HG02852 (cell line): Measurements from ENCODE around the gene ZNF425.
"Not testable (repeated sequence)": the region's sequence is repeated elsewhere in the genome, so short reads cannot be mapped to it uniquely, and the experiment has no call there.

Source experiments
- ATAC-seq: cut with Tn5 transposase; IDR thresholded peaks from one replicate; pipeline ENCODE4 v1.9.1; 2021; ENCODE audit warnings: mild to moderate bottlenecking, moderate library complexity; ENCODE audit not compliant: unreplicated experiment

ZNF425 gene

DNA sequence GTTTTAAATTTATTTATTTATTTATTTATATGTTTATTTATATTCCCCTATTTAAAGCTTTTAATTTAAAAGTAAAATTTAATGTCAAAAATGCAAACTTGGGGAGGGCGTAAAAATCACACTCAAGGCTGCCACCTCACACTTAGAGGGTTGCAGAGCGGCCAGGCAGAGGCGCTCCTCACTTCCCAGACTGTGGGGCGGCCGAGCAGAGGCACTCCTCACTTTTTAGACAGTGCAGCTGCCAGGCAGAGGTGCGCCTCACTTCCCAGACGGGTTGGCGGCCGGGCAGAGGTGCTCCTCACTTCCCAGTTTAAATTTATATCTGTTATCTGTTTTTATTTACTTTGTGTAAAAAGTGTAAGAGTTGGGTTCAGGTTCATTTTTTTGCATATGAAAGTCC, 10.0 kb upstream of the ZNF425 start:
- no peak for ATAC-seq

- ATAC-seq: no peak
Measured at GRCh38 chr7:149133028-149133710, 7.0 kb upstream of the ZNF425 start.

GRCh38 chr7:149130572-149131198, 4.6 kb upstream of the ZNF425 start:
- no peak for ATAC-seq

- peak; percentile 42 for ATAC-seq
Measured at GRCh38 chr7:149126662-149127266, 640 bp upstream of the ZNF425 start.

GRCh38 chr7:149125189-149125862, 798 bp downstream of the ZNF425 start:
- ATAC-seq: no peak

DNA sequence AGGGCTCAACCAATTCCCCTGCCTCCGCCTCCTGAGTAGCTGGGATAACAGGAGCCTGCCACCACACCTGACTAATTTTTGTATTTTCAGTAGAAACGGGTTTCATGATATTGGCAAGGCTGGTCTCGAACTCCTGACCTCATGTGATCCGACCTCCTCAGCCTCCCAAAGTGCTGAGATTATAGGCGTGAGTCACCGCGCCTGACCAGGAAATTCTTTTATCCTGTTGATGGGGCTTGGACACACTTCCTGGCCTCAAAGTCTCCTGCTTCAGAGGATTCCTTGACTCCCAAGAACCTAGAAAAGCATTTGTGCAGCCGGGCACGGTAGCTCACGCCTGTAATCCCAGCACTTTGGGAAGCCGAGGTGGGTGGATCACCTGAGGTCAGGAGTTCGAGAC, 16.2 kb downstream of the ZNF425 start:
- ATAC-seq: no peak

DNA sequence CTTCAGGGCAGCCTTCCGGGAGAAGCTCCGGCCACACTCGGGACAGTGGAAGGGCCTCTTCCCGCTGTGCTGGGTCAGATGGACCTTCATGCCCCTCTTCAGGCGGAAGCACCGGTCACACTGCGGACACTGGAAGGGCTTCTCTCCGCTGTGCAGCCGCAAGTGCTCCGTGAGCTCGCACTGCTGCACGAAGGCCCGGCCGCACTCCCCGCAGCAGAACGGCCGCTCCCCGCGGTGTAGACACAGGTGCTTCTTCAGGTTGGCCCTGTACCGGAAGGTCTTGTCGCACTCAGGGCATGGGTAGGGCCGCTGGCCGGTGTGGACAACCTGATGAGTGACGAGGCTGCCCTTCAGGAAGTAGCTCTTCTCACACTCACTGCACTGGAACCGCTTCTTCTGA, 21.4 kb downstream of the ZNF425 start:
- no peak for ATAC-seq

- ATAC-seq: no peak
Measured at GRCh38 chr7:149104214-149104613, 21.9 kb downstream of the ZNF425 start.

DNA sequence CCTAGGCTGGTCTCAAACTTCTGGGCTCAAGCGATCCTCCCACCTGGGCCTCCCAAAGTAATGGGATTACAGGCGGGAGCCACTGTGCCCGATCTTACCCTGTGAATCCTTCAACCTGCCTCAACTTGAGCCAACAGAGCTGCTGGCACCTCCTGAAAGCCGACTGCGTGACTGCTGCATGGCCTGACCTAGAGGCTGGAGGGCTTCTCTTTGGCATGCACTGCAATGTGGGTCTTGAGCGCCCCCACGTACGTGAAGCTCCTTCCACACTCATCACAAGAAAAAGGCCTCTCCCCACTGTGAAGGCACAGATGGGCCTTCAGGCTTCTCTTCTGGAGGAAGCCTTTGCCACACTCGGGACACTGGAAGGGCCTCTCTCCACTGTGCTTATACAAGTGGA, 22.7 kb downstream of the ZNF425 start:
- ATAC-seq: no peak

DNA sequence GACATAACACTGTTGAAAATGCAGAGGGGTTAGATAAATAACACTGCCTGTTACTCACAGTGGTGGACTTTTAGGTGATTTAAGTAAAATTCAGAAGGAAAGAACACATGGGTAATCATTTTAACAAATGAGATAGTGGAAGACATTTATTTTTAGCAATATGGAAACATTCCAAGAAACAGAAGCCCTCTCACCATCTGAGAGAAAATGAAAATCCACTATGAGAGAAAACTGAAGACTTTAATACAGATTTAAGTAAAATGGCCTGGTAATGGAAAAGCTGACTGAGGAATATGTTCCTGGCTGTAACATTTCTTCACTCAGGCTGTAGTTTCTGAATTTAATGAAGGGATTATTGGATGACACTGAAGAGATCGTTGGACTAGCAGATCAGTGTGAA, 23.5 kb downstream of the ZNF425 start:
- ATAC-seq: no peak

DNA sequence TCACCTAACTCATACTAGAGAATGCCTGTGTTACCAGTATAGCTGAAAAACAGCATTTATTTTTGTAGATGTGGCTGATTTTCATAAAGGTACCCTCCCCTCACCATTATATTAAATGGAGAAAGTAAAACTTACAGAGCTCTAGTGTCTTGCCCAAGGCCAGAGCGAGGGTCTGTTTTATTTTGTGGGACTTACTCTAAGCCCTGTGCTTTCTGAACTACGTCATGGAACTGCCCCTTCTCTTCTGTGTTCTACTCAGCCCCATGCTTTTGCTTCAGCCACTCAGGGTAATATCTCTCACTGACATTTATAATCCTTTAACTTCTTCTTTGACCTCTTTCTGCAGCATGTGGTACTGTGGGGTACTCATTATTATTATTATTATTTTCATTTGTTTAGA, 25.3 kb downstream of the ZNF425 start:
- no peak for ATAC-seq

- ATAC-seq: no peak
Measured at GRCh38 chr7:149099058-149099457, 27.1 kb downstream of the ZNF425 start.

- ATAC-seq: no peak
Measured at GRCh38 chr7:149097088-149097487, 29.0 kb downstream of the ZNF425 start.

DNA sequence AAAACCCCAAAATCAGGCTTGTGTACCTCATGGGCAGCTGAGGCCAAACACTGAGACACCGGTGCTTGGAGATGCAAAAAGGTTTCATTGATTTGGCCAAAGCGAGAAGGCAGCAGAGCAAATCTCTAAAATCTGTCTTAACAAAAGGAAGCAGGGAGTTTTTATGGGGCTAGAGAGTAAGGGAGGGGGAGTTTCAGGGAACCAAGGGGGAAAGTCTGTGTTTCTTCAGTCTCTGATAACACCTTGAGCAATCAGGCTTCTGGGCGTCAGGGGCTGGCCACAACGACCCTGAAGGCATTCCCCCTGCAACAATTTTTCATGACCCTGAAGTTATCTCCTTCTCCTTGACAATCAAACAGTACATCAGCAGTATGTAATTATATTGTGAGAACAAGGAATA, 32.9 kb downstream of the ZNF425 start:
- ATAC-seq: no peak

DNA sequence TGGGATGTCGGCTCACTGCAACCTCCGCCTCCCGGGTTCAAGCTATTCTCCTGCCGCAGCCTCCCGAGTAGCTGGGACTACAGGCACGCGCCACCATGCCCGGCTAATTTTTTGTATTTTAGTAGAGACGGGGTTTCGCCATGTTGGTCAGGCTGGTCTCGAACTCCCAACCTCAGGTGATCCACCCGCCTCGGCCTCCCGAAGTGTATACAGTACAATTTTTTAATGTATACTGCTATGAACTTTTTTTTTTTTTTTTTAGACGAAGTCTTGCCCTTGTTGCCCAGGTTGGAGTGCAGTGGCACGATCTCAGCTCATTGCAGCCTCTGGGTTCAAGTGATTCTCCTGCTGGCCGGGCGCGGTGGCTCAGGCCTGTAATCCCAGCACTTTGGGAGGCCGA, 33.9 kb downstream of the ZNF425 start:
- not testable (repeated sequence) for ATAC-seq

- peak; percentile 76 for ATAC-seq
Measured at GRCh38 chr7:149090397-149091195, 35.5 kb downstream of the ZNF425 start, which contains the start of gene ZNF786. Gene ZNF786 (minus strand): TSS chr7:149090718. CDS start chr7:149090640, 78 bp downstream.

GRCh38 chr7:149087376-149087775, 38.7 kb downstream of the ZNF425 start:
- no peak for ATAC-seq

DNA sequence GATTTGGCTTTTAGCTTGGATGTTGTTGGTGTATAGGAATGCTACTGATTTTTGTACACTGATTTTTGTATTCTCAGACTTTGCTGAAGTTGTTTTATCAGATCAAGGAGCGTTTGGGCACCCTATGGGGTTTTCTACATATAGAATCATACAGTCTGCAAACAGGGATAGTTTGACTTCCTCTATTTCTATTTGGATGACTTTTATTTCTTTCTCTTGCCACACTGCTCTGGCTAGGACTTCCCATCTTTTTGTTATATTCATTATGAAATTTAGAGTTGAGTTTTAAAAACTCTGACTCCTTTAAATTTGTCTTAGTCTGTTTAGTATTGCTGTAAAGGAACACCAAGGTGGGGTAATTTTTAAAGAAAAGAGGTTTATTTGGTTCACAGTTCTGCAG, 40.3 kb downstream of the ZNF425 start:
- ATAC-seq: no peak

- no peak for ATAC-seq
Measured at GRCh38 chr7:149084407-149084806, 41.7 kb downstream of the ZNF425 start.

DNA sequence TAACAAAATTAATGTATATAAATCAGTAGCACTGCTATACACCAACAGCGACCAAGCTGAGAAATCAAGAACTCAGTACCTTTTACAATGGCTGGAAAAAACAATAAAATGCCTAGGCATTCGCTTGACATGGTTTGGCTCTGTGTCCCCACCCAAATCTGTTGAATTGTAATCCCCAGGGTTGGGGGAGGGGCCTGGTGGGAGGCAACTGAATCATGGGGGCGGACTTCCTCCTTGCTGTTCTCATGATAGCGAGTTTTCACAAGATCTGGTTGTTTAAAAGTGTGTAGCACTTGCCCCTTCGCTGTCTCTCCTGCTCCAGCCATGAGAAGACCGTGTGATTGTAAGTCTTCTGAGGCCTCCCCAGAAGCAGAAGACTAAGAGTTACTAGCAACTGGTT, 44.2 kb downstream of the ZNF425 start:
- ATAC-seq: no peak

DNA sequence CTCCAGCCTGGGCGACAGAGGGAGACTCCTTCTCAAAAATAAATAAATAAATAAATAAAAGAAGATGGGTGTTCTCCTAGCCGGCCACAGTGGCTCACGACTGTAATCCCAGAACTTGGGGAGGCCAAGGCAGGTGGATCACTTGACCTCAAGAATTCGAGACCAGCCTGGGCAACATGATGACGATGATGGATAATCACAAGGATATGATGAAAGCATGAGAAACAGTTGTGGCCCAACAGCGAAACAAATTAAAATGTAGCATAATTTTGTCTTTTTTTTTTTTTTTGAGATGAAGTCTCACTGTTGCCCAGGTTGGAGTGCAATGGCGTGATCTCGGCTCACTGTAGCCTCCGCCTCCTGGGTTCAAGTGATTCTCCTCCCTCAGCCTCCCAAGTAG, 48.5 kb downstream of the ZNF425 start:
- ATAC-seq: no peak
